ENCODE measurements around the gene GLT1D1.

- TF ChIP-seq EZH2phosphoT487 (conservative IDR thresholded peaks at IDR 0.05; ENCODE audit: low read length): no peak
- no peak for TF ChIP-seq CTCF (IDR thresholded peaks at IDR 0.05; ENCODE audit: insufficient read depth, low read length, poor library complexity, severe bottlenecking)
Observed at GRCh38 chr12:128872303-128872702, 19.0 kb downstream of the GLT1D1 start.
